HepG2 (cell line): Measurements from ENCODE around the gene MST1. TPM values are rescaled to one million over a fixed set of nuclear protein-coding genes. Genes with fewer than 3 reads are reported as not detected.
A peak's percentile ranks its signal among the peaks of the same experiment; 100 is the strongest.

Experiments
- ATAC-seq: fragments of 200-7000 bp; cut with Tn5 transposase; 3 replicates; pipeline ENCODE4 v1.9.1; 2020; ENCODE audit warnings: mild to moderate bottlenecking, moderate library complexity
- BruUV-seq: library from RNA; stranded (reverse); fragments of 400-500 nt; replicated peaks from 2 replicates; lab custom pipeline; 2021; lab: Mats Ljungman, UMichigan
- CTCF ChIA-PET: fragments of 300-600 bp; formaldehyde crosslinking; extraction: SDS; loops from one replicate; lab custom pipeline; 2021; ENCODE audit warnings: low total read pairs, inconsistent platforms, low intra/inter-chr PET ratio; lab: Yijun Ruan, JAX
- POLR2A ChIA-PET: fragments of 350-600 bp; sonication (Branson Sonifier 250); formaldehyde crosslinking; loops from one replicate; lab custom pipeline; 2020; ENCODE audit warnings: antibody characterized with exemption, inconsistent platforms; lab: Yijun Ruan, JAX
- DNase-seq: peaks from one replicate; pipeline ENCODE4 v3.0.0-alpha.2; 2015; ENCODE audit warnings: low spot score
- FAIRE-seq: peaks from 3 replicates; lab custom pipeline; 2011; peaks lifted over from hg19 to GRCh38; lab: Jason Lieb, UNC
- H2AFZ ChIP-seq: one replicate; pipeline ENCODE4 v1.6.1; 2011; ENCODE audit warnings: low read length, inconsistent platforms
- H3K27ac ChIP-seq: fragments of 300-600 bp; 3 replicates; pipeline ENCODE4 v1.8.0; 2011; ENCODE audit warnings: mixed run types, mild to moderate bottlenecking, mixed read lengths, low read length, inconsistent platforms; ENCODE audit not compliant: insufficient read depth; ENCODE audit errors: extremely low read length
- H3K27me3 ChIP-seq, 2 experiments: fragments of 200-600 bp in 1 of 2; 2 replicates in 1 of 2; 3 replicates in 1 of 2; pipeline versions ENCODE4 v1.6.0 to v1.8.0; 2011; ENCODE audit warnings: low read length in 2 of 2, mild to moderate bottlenecking in 2 of 2, moderate library complexity in 2 of 2, inconsistent platforms in 1 of 2; ENCODE audit not compliant: insufficient read depth in 2 of 2, control insufficient read depth in 1 of 2
- H3K36me3 ChIP-seq, 2 experiments: fragments of 200-600 bp in 1 of 2; replicated peaks in 1 of 2; 2 replicates in 1 of 2; 3 replicates in 1 of 2; pipeline versions ENCODE4 v1.5.1 to v1.8.0; 2011; ENCODE audit warnings: low read length in 2 of 2, inconsistent platforms in 1 of 2; ENCODE audit not compliant: insufficient read depth in 2 of 2, control insufficient read depth in 1 of 2
- H3K4me1 ChIP-seq: 2 replicates; pipeline ENCODE4 v1.5.1; 2012; ENCODE audit warnings: low read length, inconsistent platforms; ENCODE audit not compliant: insufficient read depth
- H3K4me2 ChIP-seq: 2 replicates; pipeline ENCODE4 v1.6.0; 2011; ENCODE audit warnings: low read depth, low read length, inconsistent platforms
- H3K4me3 ChIP-seq, 3 experiments: fragments of 200-600 bp in 1 of 3; sonication (generic), shearing (Covaris generic) in 1 of 3; replicated peaks in 1 of 3; 2 replicates each; pipeline ENCODE4 v1.5.1; 2011 to 2016; ENCODE audit warnings: low read length in 3 of 3, inconsistent platforms in 2 of 3, low read depth in 2 of 3, mild to moderate bottlenecking in 2 of 3, control low read depth in 1 of 3, mixed read lengths in 1 of 3; ENCODE audit not compliant: insufficient read depth in 1 of 3
- H3K79me2 ChIP-seq: one replicate; pipeline ENCODE4 v1.6.1; 2011; ENCODE audit warnings: low read length, inconsistent platforms; ENCODE audit not compliant: insufficient read depth
- H3K9ac ChIP-seq: 2 replicates; pipeline ENCODE4 v1.6.0; 2011; ENCODE audit warnings: mild to moderate bottlenecking, low read depth, low read length, inconsistent platforms; ENCODE audit not compliant: insufficient read depth
- H3K9me3 ChIP-seq: 2 replicates; pipeline ENCODE4 v1.5.1; 2012; ENCODE audit warnings: mild to moderate bottlenecking, low read length
- H4K20me1 ChIP-seq: 2 replicates; pipeline ENCODE4 v1.6.0; 2011; ENCODE audit warnings: inconsistent platforms, mild to moderate bottlenecking, low read length, moderate library complexity; ENCODE audit not compliant: insufficient read depth
- AGO1 ChIP-seq: fragments of 200-400 bp; formaldehyde crosslinking; IDR thresholded peaks from 2 replicates; pipeline ENCODE4 v1.6.1; 2017; ENCODE audit warnings: mild to moderate bottlenecking, low read depth, low read length, moderate library complexity; ENCODE audit not compliant: poor library complexity, severe bottlenecking
- CENPX ChIP-seq: sonication (generic); formaldehyde crosslinking; IDR thresholded peaks from 2 replicates; pipeline ENCODE4 v1.9.0; 2021; ENCODE audit warnings: mild to moderate bottlenecking, missing genetic modification reagents, moderate library complexity
- EHMT2 ChIP-seq: fragments of 200-600 bp; sonication (generic); IDR thresholded peaks from 2 replicates; pipeline ENCODE4 v1.7.0; 2017; ENCODE audit warnings: antibody characterized with exemption, low read depth, low read length, borderline replicate concordance
- HDAC2 ChIP-seq: sonication (generic); formaldehyde crosslinking; IDR thresholded peaks from 2 replicates; pipeline ENCODE4 v1.4.0; 2020; ENCODE audit warnings: missing genetic modification reagents
- ISL2 ChIP-seq: sonication (generic); formaldehyde crosslinking; IDR thresholded peaks from 2 replicates; pipeline ENCODE4 v1.5.0; 2020; ENCODE audit warnings: missing genetic modification reagents
- KDM5B ChIP-seq: sonication (generic); formaldehyde crosslinking; IDR thresholded peaks from 2 replicates; pipeline ENCODE4 v1.4.0; 2020; ENCODE audit warnings: missing genetic modification reagents, mild to moderate bottlenecking, borderline replicate concordance
- MXD4 ChIP-seq: IDR thresholded peaks from 2 replicates; pipeline ENCODE4 v1.6.1; 2016; ENCODE audit warnings: mild to moderate bottlenecking, missing biosample characterization, missing genetic modification reagents
- NCOA1 ChIP-seq: sonication (generic); formaldehyde crosslinking; IDR thresholded peaks from 2 replicates; pipeline ENCODE4 v1.9.0; 2021; ENCODE audit warnings: missing genetic modification reagents
- NFKB2 ChIP-seq: sonication (generic); formaldehyde crosslinking; IDR thresholded peaks from 2 replicates; pipeline ENCODE4 v1.4.0; 2020; ENCODE audit warnings: missing genetic modification reagents, borderline replicate concordance
- PITX1 ChIP-seq: sonication (generic); formaldehyde crosslinking; IDR thresholded peaks from 2 replicates; pipeline ENCODE4 v1.5.1; 2020; ENCODE audit warnings: mild to moderate bottlenecking, missing genetic modification reagents
- REPIN1 ChIP-seq: sonication (generic); formaldehyde crosslinking; IDR thresholded peaks from 2 replicates; pipeline ENCODE4 v1.8.0; 2022; ENCODE audit warnings: missing genetic modification reagents, low read depth, mild to moderate bottlenecking, borderline replicate concordance
- SCMH1 ChIP-seq: sonication (generic); formaldehyde crosslinking; IDR thresholded peaks from 2 replicates; pipeline ENCODE4 v1.9.0; 2021; ENCODE audit warnings: missing genetic modification reagents, mild to moderate bottlenecking, borderline replicate concordance
- SP2 ChIP-seq: sonication (generic); formaldehyde crosslinking; IDR thresholded peaks from 2 replicates; pipeline ENCODE4 v1.5.1; 2020; ENCODE audit warnings: mild to moderate bottlenecking, missing genetic modification reagents
- ZBTB8A ChIP-seq: sonication (generic); formaldehyde crosslinking; IDR thresholded peaks from 2 replicates; pipeline ENCODE4 v1.4.0; 2020; ENCODE audit warnings: mild to moderate bottlenecking, low read depth, missing genetic modification reagents, borderline replicate concordance
- ZNF20 ChIP-seq: sonication (generic); formaldehyde crosslinking; IDR thresholded peaks from 2 replicates; pipeline ENCODE4 v1.4.0; 2020; ENCODE audit warnings: mild to moderate bottlenecking, moderate library complexity, missing genetic modification reagents
- ZNF232 ChIP-seq: sonication (generic); formaldehyde crosslinking; IDR thresholded peaks from 2 replicates; pipeline ENCODE4 v1.4.0; 2020; ENCODE audit warnings: missing genetic modification reagents, borderline replicate concordance
- ZNF747 ChIP-seq: sonication (generic); formaldehyde crosslinking; IDR thresholded peaks from 2 replicates; pipeline ENCODE4 v1.8.1; 2023; ENCODE audit warnings: missing genetic modification reagents, mild to moderate bottlenecking, borderline replicate concordance
- WGBS: methylation state at CpG from one replicate; pipeline ENCODE4 v1.1.6; 2017; ENCODE audit warnings: low lambda C conversion rate; 5-methylcytosine and 5-hydroxymethylcytosine counted together
- in situ Hi-C: cut with HindIII; loops from 2 replicates; pipeline ENCODE4 v1.10.0; 2017; ENCODE audit warnings: low pct_unique_long_range_greater_than_20kb; ENCODE audit not compliant: extremely low pct_ligation_motif_present
- intact Hi-C: fragments of 100-400 bp; cut with micrococcal nuclease; formaldehyde crosslinking; loops from one replicate; pipeline ENCODE4 v1.10.0; 2022; ENCODE audit not compliant: unreplicated experiment
- polyA plus RNA-seq, 8 experiments: library from polyadenylated mRNA; depleted of rRNA in 3 of 8; stranded (reverse) in 7 of 8; unstranded in 1 of 8; fragments of >200 nt; fragmentation: Illumina TruSeq in 4 of 8; extraction: Trizol in 4 of 8; gene quantifications; 2 replicates each; pipeline versions ENCODE4 v1.2.1 to v1.2.3, GENCODE V29; 2011 to 2016; ENCODE audit warnings: low read depth in 4 of 8, missing spikeins in 1 of 8, mixed read lengths in 1 of 8; ENCODE audit not compliant: insufficient read depth in 1 of 8
- total RNA-seq, 5 experiments: library from RNA; depleted of rRNA; stranded (reverse); fragments of >200 nt; fragmentation: Illumina TruSeq; extraction: Trizol; gene quantifications; 2 replicates each; pipeline ENCODE4 v1.2.3, GENCODE V29; 2016; ENCODE audit warnings: low read depth in 1 of 5
- TF ChIP-seq, protein P1 (sequence below): IDR thresholded peaks from 2 replicates; pipeline ENCODE4 v1.6.1; 2016; ENCODE audit warnings: mild to moderate bottlenecking, missing biosample characterization, missing genetic modification reagents
- TF ChIP-seq, protein P2 (sequence below): sonication (generic); formaldehyde crosslinking; IDR thresholded peaks from 2 replicates; pipeline ENCODE4 v1.8.0; 2022; ENCODE audit warnings: mild to moderate bottlenecking, missing genetic modification reagents; ENCODE audit not compliant: insufficient replicate concordance
- TF ChIP-seq, protein P3 (sequence below): sonication (generic); formaldehyde crosslinking; IDR thresholded peaks from 2 replicates; pipeline ENCODE4 v1.4.0; 2020; ENCODE audit warnings: mild to moderate bottlenecking, missing genetic modification reagents
- TF ChIP-seq, protein P4 (sequence below): IDR thresholded peaks from 2 replicates; pipeline ENCODE4 v1.6.1; 2016; ENCODE audit warnings: missing biosample characterization, missing genetic modification reagents, low read depth

The MST1 gene
- total and polyA plus RNA-seq, 2 of the 13 experiments (the other 11 are each of a cell fraction or from before 2014, with no cell fraction given) = 189 to 452 TPM

DNA sequence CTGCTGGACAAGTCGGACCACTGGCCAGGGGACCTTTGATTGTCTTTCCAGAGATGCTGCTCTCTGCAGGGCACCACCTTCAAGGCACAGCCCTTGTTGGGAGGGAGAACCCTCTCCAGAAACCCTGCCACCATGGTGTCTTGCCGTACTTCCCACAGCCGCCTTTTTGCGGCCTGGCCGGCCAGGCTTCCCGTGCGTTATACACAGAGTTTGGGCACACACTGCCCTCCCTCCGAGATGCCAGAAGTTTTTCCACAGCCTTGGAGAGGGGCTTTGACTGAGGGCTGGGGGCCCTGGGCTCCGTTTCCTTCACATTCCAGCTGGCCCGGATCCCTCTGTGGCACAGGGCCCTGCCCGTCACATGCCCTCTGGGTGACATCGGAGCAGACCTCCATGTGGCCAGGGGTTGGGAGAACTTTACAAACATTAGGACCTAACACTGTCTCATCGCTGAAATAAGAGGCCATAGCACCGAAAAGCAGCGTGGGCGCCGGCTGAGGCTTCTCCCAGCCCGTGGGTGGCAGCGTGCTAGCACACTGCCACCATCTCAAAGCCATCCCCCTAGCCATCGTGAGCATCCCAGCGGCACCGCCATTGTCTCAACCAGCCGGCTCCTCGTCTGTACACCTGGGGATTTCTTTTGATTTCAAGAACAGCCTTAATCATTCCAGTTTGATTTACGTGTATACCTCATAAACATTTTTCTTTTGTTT is 21.4 kb downstream of the MST1 start:
- ChIA-PET CTCF (no interaction called here), POLR2A (interaction anchor here (3.0 kb wide), 1 partner anchor 128 kb away, joined by 34 read pairs; no protein-coding TSS in a partner anchor)
- Histone ChIP-seq H3K9me3 (no peaks in the 10 kb centered on the region), H3K36me3 (no peaks in the 10 kb centered on the region), H3K9ac (no peak overlapping the region), H3K27ac (peak overlapping the region; percentile 80), H3K79me2 (no peaks in the 10 kb centered on the region), H3K4me2 (peak overlapping the region; percentile 76), H3K4me3 (no peak overlapping the region), H3K27me3 (no peaks in the 10 kb centered on the region), H2AFZ (no peak overlapping the region), H4K20me1 (no peaks in the 10 kb centered on the region), H3K4me1 (peaks cover 87% of the 10 kb centered on the region)
- BruUV-seq = no TSS peak
- intact Hi-C loops (loop anchor here (5.0 kb wide), 1 partner anchor 81 kb away; no protein-coding TSS in a partner anchor), in situ Hi-C loops (no loop called here)
- ATAC-seq (no peak), DNase-seq (no peak), FAIRE-seq (no peak)
- WGBS = 84% methylated on average over 17 of the region's 25 CpGs
- TF ChIP-seq NFKB2 (no peak), MXD4 (CRISPR knock-in tag) (peak; percentile 1; the same call in 1 of the 2 replicates), KDM5B (peak; percentile 62; the same call in 1 of the 2 replicates), PITX1 (CRISPR knock-in tag) (no peak), REPIN1 (CRISPR knock-in tag) (0 out of 2 replicates have a peak, but pooled peaks have one; percentile 16), HDAC2 (CRISPR knock-in tag) (no peak), ZBTB8A (CRISPR knock-in tag) (no peak), SCMH1 (no peak), ISL2 (CRISPR knock-in tag) (no peak), ZNF20 (CRISPR knock-in tag) (no peak), SP2 (no peak), AGO1 (peak; percentile 57), ZNF232 (CRISPR knock-in tag) (peak; percentile 7; the same call in 1 of the 2 replicates), CENPX (CRISPR knock-in tag) (no peak), NCOA1 (CRISPR knock-in tag) (0 out of 2 replicates have a peak, but pooled peaks have one; percentile 39), ZNF747 (CRISPR knock-in tag) (no peak), EHMT2 (no peak)
- TF ChIP-seq, protein P1, sequence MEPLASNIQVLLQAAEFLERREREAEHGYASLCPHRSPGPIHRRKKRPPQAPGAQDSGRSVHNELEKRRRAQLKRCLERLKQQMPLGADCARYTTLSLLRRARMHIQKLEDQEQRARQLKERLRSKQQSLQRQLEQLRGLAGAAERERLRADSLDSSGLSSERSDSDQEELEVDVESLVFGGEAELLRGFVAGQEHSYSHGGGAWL = no peak
- TF ChIP-seq, protein P2, sequence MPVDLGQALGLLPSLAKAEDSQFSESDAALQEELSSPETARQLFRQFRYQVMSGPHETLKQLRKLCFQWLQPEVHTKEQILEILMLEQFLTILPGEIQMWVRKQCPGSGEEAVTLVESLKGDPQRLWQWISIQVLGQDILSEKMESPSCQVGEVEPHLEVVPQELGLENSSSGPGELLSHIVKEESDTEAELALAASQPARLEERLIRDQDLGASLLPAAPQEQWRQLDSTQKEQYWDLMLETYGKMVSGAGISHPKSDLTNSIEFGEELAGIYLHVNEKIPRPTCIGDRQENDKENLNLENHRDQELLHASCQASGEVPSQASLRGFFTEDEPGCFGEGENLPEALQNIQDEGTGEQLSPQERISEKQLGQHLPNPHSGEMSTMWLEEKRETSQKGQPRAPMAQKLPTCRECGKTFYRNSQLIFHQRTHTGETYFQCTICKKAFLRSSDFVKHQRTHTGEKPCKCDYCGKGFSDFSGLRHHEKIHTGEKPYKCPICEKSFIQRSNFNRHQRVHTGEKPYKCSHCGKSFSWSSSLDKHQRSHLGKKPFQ (CRISPR knock-in tag) = no peak
- TF ChIP-seq, protein P3, sequence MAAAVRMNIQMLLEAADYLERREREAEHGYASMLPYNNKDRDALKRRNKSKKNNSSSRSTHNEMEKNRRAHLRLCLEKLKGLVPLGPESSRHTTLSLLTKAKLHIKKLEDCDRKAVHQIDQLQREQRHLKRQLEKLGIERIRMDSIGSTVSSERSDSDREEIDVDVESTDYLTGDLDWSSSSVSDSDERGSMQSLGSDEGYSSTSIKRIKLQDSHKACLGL (CRISPR knock-in tag) = 0 out of 2 replicates have a peak, but pooled peaks have one; percentile 51
- TF ChIP-seq, protein P4, sequence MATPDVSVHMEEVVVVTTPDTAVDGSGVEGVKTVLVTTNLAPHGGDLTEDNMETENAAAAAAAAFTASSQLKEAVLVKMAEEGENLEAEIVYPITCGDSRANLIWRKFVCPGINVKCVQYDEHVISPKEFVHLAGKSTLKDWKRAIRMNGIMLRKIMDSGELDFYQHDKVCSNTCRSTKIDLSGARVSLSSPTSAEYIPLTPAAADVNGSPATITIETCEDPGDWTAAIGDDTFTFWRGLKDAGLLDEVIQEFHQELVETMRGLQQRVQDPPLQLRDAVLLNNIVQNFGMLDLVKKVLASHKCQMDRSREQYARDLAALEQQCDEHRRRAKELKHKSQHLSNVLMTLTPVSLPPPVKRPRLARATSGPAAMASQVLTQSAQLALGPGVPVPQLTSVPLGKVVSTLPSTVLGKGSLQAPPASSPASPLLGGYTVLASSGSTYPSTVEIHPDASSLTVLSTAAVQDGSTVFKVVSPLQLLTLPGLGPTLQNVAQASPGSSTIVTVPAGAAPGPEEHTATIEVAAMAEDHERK (CRISPR knock-in tag) = no peak
